Smooth muscle cell (in vitro differentiated cells): ENCODE data around the gene BCKDHA. TPM values are rescaled to one million over a fixed set of nuclear protein-coding genes. Genes with fewer than 3 reads are reported as not detected.

Source experiments
- DNase-seq: peaks from one replicate; lab custom pipeline; 2025; ENCODE audit not compliant: unreplicated experiment; lab: John Stamatoyannopoulos, UW
- H2AFZ ChIP-seq: fragments of 200-600 bp; sonication (generic); 2 replicates; pipeline ENCODE4 v1.6.0; 2016; ENCODE audit warnings: antibody characterized with exemption, low read depth, mild to moderate bottlenecking
- H3F3A ChIP-seq: fragments of 200-600 bp; sonication (generic); 2 replicates; pipeline ENCODE4 v1.6.0; 2017; ENCODE audit warnings: antibody characterized with exemption, low read depth
- H3K27ac ChIP-seq: fragments of 200-600 bp; sonication (generic); 2 replicates; pipeline ENCODE4 v1.5.1; 2016; ENCODE audit warnings: low read depth, mild to moderate bottlenecking
- H3K27me3 ChIP-seq: fragments of 200-600 bp; sonication (generic); 2 replicates; pipeline ENCODE4 v1.6.1; 2016; ENCODE audit warnings: low read depth, mild to moderate bottlenecking
- H3K36me3 ChIP-seq: fragments of 200-600 bp; sonication (generic); 2 replicates; pipeline ENCODE4 v1.5.1; 2016; ENCODE audit warnings: low read depth
- H3K4me1 ChIP-seq: fragments of 200-600 bp; sonication (generic); 2 replicates; pipeline ENCODE4 v1.5.1; 2016; ENCODE audit warnings: low read depth
- H3K4me2 ChIP-seq: fragments of 200-600 bp; sonication (generic); 2 replicates; pipeline ENCODE4 v1.6.0; 2016; ENCODE audit warnings: mild to moderate bottlenecking
- H3K4me3 ChIP-seq: fragments of 200-600 bp; sonication (generic); 2 replicates; pipeline ENCODE4 v1.5.1; 2016; ENCODE audit warnings: mild to moderate bottlenecking
- H3K79me2 ChIP-seq: fragments of 200-600 bp; sonication (generic); 2 replicates; pipeline ENCODE4 v1.6.0; 2016; ENCODE audit warnings: low read depth, mild to moderate bottlenecking
- H3K9ac ChIP-seq: fragments of 200-600 bp; sonication (generic); 2 replicates; pipeline ENCODE4 v1.6.0; 2016; ENCODE audit warnings: low read depth
- H3K9me3 ChIP-seq: fragments of 200-600 bp; sonication (generic); replicated peaks from 2 replicates; pipeline ENCODE4 v1.5.1; 2016; ENCODE audit warnings: low read depth
- H4K20me1 ChIP-seq: fragments of 200-600 bp; sonication (generic); 2 replicates; pipeline ENCODE4 v1.6.0; 2016; ENCODE audit warnings: low read depth
- CTCF ChIP-seq: fragments of 200-600 bp; sonication (generic); IDR thresholded peaks from 2 replicates; pipeline ENCODE4 v1.5.1; 2017; ENCODE audit warnings: borderline replicate concordance, mild to moderate bottlenecking, antibody characterized with exemption; ENCODE audit not compliant: insufficient read depth, poor library complexity, severe bottlenecking
- WGBS: methylation state at CpG from one replicate; pipeline ENCODE4 v1.1.7; 2016; ENCODE audit warnings: low lambda C conversion rate; 5-methylcytosine and 5-hydroxymethylcytosine counted together
- polyA plus RNA-seq: library from polyadenylated mRNA; unstranded; fragments of >200 nt; fragmentation: Nextera tagmentation; extraction: Ambion mirVana; gene quantifications from 2 replicates; pipeline ENCODE4 v1.2.1, GENCODE V29; 2016
- total RNA-seq: library from RNA; depleted of rRNA; stranded (reverse); fragments of >200 nt; gene quantifications from 2 replicates; pipeline ENCODE4 v1.2.3, GENCODE V29; 2014

Gene BCKDHA
- total and polyA plus RNA-seq, 2 experiments from 2014 or later = 24.6 to 53.9 TPM

- peak within 1 kb of the TSS; percentile 67 for H3K4me3 ChIP-seq
- peak within 1 kb of the TSS; percentile 54 for H3K27ac ChIP-seq
- H3K4me1 ChIP-seq = peaks cover 6% of the 10 kb centered on the region
- H3K36me3 ChIP-seq = no peaks in the 10 kb centered on the region
- no peak for TF ChIP-seq CTCF
- H2AFZ ChIP-seq = no peak within 1 kb of the TSS
- no peaks in the 10 kb centered on the region for H3F3A ChIP-seq
- no peaks in the 10 kb centered on the region for H4K20me1 ChIP-seq
- peak within 1 kb of the TSS; percentile 98 for H3K4me2 ChIP-seq
- peak; percentile 46 for DNase-seq
- no peaks in the 10 kb centered on the region for H3K27me3 ChIP-seq
- no peaks in the 10 kb centered on the region for H3K79me2 ChIP-seq
- WGBS = 12% methylated on average over 15 of the region's 19 CpGs
- no peaks in the 10 kb centered on the region for H3K9me3 ChIP-seq
- H3K9ac ChIP-seq = peak within 1 kb of the TSS; percentile 73
Observed at GRCh38 chr19:41426952-41427646, 29.5 kb downstream of the BCKDHA start, which contains the start of gene B3GNT8. B3GNT8 (minus strand) TSS chr19:41427374; CDS start chr19:41426778, 596 bp downstream.

- no peak for TF ChIP-seq CTCF
- H3K27ac ChIP-seq = peak overlapping the region; percentile 54
- H3F3A ChIP-seq = no peaks in the 10 kb centered on the region
- DNase-seq = peak; percentile 41
- peak overlapping the region; percentile 98 for H3K4me2 ChIP-seq
- peaks cover 6% of the 10 kb centered on the region for H3K4me1 ChIP-seq
- 22% methylated on average over 13 of the region's 23 CpGs for WGBS
- no peaks in the 10 kb centered on the region for H3K79me2 ChIP-seq
- peak overlapping the region; percentile 67 for H3K4me3 ChIP-seq
- no peaks in the 10 kb centered on the region for H3K27me3 ChIP-seq
- no peaks in the 10 kb centered on the region for H3K36me3 ChIP-seq
- no peaks in the 10 kb centered on the region for H3K9me3 ChIP-seq
- no peak overlapping the region for H3K9ac ChIP-seq
- no peaks in the 10 kb centered on the region for H4K20me1 ChIP-seq
- no peak overlapping the region for H2AFZ ChIP-seq
Observed at GRCh38 chr19:41427647-41428480, 30.2 kb downstream of the BCKDHA start.

- Histone ChIP-seq H3K79me2 (no peaks in the 10 kb centered on the region), H2AFZ (no peak overlapping the region), H4K20me1 (no peaks in the 10 kb centered on the region), H3K27ac (no peak overlapping the region), H3K4me1 (peaks cover 6% of the 10 kb centered on the region), H3K27me3 (no peaks in the 10 kb centered on the region), H3F3A (no peaks in the 10 kb centered on the region), H3K9me3 (no peaks in the 10 kb centered on the region), H3K4me3 (peak overlapping the region; percentile 67), H3K9ac (no peak overlapping the region), H3K36me3 (no peaks in the 10 kb centered on the region), H3K4me2 (peak overlapping the region; percentile 98)
- DNase-seq = no peak
- 100% methylated on average over 1 of the region's 1 CpG for WGBS
- TF ChIP-seq CTCF = no peak
Observed at GRCh38 chr19:41428481-41428859, 30.9 kb downstream of the BCKDHA start.
